ENCODE measurements around the gene ALDH4A1.

- TF ChIP-seq CTCF (IDR thresholded peaks at IDR 0.05) (no peak), POLR2AphosphoS5 (IDR thresholded peaks at IDR 0.05) (no peak), POLR2A (IDR thresholded peaks at IDR 0.05; ENCODE audit: low read depth) (no peak)
These were observed 34.1 kb upstream of the ALDH4A1 start for GRCh38 chr1:18936471-18936813.

All from esophagus muscularis mucosa (tissue), 3 donors.